ENCODE measurements around the gene UROC1.

DNA sequence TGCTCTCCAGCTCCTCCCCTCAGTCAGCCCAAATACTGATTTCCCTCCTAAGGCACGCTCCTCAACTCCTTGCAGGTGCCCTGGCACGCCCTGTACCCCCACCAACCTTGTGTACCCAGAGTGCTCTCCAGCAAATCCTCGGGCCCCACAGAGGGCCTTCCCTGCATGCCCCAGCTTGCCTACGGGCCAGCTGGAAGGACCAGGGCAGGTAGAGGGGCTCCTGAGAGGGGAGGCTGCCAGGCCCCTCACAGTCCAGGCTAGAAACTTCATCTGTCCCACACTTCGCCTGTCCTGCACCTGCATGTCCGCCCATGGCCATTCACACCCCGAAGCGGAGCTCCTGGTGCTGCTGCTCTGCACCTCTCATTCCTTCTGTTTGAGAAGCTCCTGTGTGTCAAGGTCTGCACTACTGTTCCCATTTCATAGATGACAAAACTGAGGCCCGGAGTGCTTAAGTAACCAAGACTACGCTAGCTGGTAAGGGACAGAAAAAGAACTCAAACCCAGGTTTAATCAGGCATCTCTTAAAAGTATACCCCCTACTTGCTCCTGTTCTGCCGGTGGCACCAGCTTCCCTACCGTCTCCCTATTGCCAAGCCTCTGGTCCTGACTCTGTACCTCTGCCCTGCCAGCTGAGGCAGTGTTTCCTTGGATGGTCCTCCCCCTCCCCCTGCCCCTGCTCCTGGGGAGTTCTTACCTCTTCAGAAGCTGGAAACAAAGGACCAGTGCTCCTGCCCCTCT lies 77.4 kb downstream of the UROC1 start:
- TF ChIP-seq, protein P1, sequence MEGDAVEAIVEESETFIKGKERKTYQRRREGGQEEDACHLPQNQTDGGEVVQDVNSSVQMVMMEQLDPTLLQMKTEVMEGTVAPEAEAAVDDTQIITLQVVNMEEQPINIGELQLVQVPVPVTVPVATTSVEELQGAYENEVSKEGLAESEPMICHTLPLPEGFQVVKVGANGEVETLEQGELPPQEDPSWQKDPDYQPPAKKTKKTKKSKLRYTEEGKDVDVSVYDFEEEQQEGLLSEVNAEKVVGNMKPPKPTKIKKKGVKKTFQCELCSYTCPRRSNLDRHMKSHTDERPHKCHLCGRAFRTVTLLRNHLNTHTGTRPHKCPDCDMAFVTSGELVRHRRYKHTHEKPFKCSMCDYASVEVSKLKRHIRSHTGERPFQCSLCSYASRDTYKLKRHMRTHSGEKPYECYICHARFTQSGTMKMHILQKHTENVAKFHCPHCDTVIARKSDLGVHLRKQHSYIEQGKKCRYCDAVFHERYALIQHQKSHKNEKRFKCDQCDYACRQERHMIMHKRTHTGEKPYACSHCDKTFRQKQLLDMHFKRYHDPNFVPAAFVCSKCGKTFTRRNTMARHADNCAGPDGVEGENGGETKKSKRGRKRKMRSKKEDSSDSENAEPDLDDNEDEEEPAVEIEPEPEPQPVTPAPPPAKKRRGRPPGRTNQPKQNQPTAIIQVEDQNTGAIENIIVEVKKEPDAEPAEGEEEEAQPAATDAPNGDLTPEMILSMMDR (IDR thresholded peaks at IDR 0.05), result no peak
- no peak for TF ChIP-seq EP300 (IDR thresholded peaks at IDR 0.05)
